Rectal smooth muscle tissue (tissue), 1 donor: ENCODE data around the gene MRPL58.
A peak's percentile ranks its signal among the peaks of the same experiment; 100 is the strongest.
"Not testable (repeated sequence)": the region's sequence is repeated elsewhere in the genome, so short reads cannot be mapped to it uniquely, and the experiment has no call there.

ENCODE experiments used
- H3K27ac ChIP-seq: one replicate; pipeline ENCODE4 v1.7.0; 2013; ENCODE audit warnings: low read depth, low read length, inconsistent platforms
- H3K27me3 ChIP-seq: one replicate; pipeline ENCODE4 v1.7.0; 2013; ENCODE audit warnings: low read length; ENCODE audit not compliant: control insufficient read depth, insufficient read depth
- H3K36me3 ChIP-seq: one replicate; pipeline ENCODE4 v1.7.0; 2013; ENCODE audit warnings: low read length; ENCODE audit not compliant: control insufficient read depth, insufficient read depth
- H3K4me1 ChIP-seq: one replicate; pipeline ENCODE4 v1.7.0; 2013; ENCODE audit warnings: low read length; ENCODE audit not compliant: control insufficient read depth, insufficient read depth
- H3K4me3 ChIP-seq: one replicate; pipeline ENCODE4 v1.7.0; 2013; ENCODE audit warnings: low read length
- H3K9ac ChIP-seq: one replicate; pipeline ENCODE4 v1.7.0; 2013; ENCODE audit warnings: low read length

The MRPL58 gene

DNA sequence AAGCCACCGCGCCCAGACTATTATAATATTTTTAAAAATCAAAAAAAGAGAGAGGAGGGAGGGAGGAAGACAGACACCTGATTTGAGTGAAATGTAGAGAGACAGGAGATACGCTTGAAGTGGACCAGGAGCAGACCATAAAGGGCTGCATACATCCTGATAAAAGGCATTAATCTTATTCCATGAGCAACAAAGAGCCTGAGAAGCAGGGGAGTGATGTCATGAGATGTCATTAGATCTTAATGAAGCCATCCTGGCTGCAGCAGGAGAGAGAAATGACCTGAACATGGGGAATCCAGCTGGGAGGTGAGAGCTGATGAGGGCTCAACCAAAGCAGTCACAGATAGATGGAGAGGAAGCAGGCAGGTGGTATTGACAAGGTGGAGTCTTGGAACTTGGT, 34.7 kb upstream of the MRPL58 start:
- H3K27me3 ChIP-seq = peaks cover 3% of the 10 kb centered on the region
- H3K27ac ChIP-seq = no peak overlapping the region
- no peaks in the 10 kb centered on the region for H3K36me3 ChIP-seq
- no peak overlapping the region for H3K9ac ChIP-seq
- H3K4me3 ChIP-seq = no peak overlapping the region
- peaks cover 6% of the 10 kb centered on the region for H3K4me1 ChIP-seq

DNA sequence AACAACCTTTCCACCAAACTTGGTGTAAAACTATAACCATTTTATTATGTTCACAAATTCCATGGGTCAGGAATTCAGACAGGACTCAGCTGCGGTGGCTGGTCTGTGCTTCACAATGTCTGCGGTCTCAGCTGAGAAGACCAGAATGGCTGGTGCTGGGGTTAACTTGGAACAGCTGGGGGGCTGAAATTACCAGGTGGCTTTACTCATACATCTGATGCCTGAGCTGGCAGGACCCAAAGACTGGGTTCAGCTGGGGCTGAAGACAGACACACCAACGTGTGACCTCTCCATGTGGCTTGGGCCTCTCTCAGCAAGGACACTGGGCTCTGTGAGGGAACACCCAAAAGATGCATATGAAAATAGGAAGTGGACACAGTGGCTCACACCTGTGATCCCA, 34.2 kb upstream of the MRPL58 start:
- H3K36me3 ChIP-seq = no peaks in the 10 kb centered on the region
- no peak overlapping the region for H3K4me3 ChIP-seq
- H3K27ac ChIP-seq = no peak overlapping the region
- no peak overlapping the region for H3K9ac ChIP-seq
- peaks cover 6% of the 10 kb centered on the region for H3K4me1 ChIP-seq
- H3K27me3 ChIP-seq = peaks cover 3% of the 10 kb centered on the region

DNA sequence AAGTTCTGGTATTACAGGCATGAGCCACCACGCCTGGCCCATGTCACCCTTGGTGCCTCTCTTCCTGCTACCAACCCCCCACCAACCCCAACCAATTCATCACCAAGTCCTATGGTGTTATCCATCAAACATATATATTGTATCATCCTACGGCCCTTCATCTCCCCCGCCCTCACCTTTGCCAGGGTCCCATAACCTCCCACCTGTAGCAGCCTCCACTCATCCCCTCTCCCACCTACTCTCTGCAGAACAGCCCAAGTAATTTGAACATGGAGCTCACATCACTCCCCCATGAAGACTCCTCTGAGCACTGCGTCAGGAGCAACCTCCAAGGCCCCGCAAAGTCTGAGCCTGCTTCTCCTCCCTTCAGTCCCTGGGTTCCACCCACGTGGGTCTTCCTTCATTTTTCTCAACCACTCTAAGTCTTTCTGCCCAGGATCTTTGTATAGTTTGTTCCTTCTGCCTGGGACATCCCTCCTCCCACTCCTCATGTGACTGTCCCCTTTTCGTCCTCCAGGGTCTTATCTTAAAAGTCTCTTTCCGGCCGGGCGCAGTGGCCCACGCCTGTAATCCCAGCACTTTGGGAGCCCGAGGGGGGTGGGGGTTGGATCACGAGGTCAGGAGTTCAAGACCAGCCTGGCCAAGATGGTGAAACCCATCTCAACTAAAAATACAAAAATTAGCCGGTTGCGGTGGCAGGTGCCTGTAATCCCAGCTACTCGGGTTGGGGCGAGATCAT, 32.9 kb upstream of the MRPL58 start:
- Histone ChIP-seq H3K27ac (no peak overlapping the region), H3K4me3 (no peak overlapping the region), H3K36me3 (no peaks in the 10 kb centered on the region), H3K9ac (no peak overlapping the region), H3K4me1 (peaks cover 6% of the 10 kb centered on the region), H3K27me3 (peaks cover 1% of the 10 kb centered on the region)

DNA sequence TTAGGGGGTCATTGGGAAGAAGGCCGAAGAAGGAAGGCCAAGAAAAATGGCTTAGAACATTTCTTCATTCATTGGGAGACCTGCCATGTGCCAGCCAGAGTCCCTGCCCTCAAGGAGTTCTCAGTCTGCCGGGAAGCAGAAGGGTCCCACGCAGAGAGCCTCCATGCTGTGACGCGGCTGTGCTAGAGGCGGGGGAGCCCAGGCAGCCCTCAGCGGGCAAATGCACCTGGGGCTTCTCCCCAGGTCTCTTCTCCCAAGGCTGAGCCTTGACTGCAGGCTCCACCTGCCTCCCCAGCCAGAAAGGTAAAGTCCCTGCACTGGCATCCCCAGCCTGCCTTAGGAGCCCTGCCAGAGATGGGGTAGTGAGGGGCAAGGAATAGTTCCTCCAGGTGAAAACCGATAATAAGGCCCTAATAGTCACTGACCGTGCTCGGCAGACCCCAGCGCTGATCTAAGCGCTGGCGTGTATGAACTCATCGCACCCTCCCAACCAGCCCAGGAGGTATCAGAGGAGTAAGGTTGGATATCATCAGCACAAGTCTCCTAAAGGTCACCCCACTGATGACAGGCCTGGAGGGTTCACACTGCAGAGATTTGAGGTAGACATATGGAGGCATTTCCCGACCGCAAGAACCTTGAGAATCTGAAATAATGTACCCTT, 31.0 kb upstream of the MRPL58 start:
- peak overlapping the region; percentile 81 for H3K4me3 ChIP-seq
- no peaks in the 10 kb centered on the region for H3K27me3 ChIP-seq
- H3K4me1 ChIP-seq = peaks cover 6% of the 10 kb centered on the region
- H3K27ac ChIP-seq = peak overlapping the region; percentile 65
- H3K9ac ChIP-seq = peak overlapping the region; percentile 63
- H3K36me3 ChIP-seq = no peaks in the 10 kb centered on the region

DNA sequence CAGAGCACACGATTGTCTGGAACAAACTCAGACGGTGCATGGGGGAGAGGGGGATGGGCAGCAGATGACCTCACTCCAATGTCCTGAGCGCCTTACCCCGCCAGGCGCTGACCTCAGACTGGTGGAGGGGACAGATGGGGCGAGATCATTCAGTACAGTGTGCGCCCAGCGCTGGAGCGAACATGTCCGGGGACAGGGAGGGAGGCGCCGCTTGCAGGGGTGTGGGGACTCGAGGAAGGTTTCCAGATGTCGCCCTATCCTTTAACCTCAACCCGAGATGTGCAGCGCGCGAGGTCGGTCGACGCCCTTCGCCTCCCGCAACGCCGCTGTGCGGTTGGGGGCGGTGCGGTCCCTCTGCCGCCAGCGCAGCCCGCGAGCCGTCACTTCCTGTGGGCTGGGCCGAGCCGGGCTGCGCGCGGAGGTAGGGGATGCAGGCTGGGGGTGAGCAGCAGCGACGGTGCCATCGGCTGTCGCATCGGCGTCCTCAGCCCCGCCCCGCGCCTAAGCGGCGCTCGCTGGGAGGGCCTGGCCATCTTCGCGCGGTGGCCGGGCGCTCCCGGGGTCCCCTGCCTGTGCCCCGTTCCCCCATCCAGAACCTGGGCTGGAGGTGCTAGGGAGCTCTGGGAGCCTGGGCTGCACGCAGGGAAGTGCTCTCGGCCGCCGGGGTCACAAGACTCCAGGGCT, 30.3 kb upstream of the MRPL58 start:
- H3K4me3 ChIP-seq = peak overlapping the region; percentile 81

DNA sequence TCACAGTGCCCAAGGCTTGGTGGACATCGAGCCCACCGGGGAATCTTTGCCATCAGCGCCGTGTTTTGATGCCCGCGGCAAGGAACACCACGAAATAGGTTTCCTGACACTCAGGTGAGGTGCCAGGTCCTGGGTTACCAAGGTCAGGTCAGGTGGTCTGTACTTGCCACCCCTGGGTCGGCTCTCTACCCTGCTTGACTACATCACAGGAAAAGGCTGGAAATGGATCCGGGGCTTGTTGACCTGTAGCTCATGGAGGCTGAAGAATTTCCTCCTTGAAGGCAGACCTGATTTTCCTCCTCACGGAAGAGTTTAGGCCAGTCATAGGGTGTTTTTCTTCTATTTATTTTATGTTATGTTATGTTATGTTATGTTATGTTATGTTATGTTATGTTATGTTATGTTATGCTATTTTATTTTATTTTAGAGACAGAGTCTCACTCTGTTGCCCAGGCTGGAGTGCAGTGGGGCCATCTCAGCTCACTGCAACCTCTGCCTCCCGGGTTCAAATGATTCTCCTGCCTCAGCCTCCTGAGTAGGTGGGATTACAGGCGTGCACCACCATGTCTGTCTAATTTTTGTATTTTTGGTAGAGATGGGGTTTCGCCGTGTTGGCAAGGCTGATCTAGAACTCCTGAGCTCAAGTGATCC, 29.7 kb upstream of the MRPL58 start:
- not testable (repeated sequence) for H3K27me3 ChIP-seq, H3K36me3 ChIP-seq, H3K4me1 ChIP-seq
- Histone ChIP-seq H3K4me3 (peak overlapping the region; percentile 81), H3K27ac (peak overlapping the region; percentile 65), H3K9ac (peak overlapping the region; percentile 63)

More for the DNA sequence above, 30.3 kb upstream of the MRPL58 start:
- no peaks in the 10 kb centered on the region for H3K27me3 ChIP-seq
- H3K9ac ChIP-seq = peak overlapping the region; percentile 63
- no peaks in the 10 kb centered on the region for H3K36me3 ChIP-seq
- H3K4me1 ChIP-seq = peaks cover 6% of the 10 kb centered on the region
- H3K27ac ChIP-seq = peak overlapping the region; percentile 65

DNA sequence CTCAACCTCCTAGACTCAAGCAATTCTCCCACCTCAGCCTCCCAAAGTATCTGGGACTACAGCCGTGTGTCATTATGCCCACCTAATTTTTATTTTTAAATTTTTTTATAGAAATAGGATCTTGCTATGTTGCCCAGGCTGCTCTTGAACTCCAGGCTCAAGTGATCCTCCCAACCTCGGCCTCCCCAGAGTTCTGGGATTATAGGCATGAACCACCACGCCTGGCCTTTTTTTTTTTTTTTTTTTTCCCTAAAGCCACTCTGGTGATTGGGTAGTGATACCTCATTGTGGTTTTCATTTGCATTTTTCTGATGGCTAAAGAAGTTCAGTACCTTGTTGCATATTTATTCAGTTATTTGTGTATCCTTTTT, 26.3 kb upstream of the MRPL58 start:
- Histone ChIP-seq H3K9ac (no peak overlapping the region), H3K4me1 (peaks cover 13% of the 10 kb centered on the region), H3K4me3 (no peak overlapping the region), H3K27ac (no peak overlapping the region), H3K27me3 (no peaks in the 10 kb centered on the region), H3K36me3 (no peaks in the 10 kb centered on the region)

DNA sequence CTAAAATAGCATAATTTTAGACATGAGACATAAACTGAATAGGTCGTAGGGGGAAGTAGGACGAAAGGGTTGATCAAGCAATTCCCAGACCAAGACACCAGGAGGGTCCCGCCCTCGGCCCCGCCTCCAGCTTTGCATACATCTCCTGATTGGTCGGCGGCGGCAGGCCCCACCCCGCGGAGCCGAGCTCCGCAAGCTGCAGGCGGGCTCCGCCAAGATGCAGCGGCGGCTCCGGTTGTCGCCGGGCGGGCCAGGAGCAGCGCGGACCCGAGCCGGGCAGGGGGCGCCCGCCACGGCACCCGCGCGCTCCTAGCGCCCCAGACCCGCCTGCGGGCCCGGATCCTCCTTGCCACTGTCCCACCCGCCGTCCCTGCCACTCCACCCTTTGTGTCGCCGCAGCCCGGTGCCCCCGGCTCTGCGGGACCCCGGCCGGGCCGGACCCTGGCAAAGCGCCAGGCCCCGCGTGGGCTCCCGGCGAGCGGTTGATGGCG, 25.0 kb upstream of the MRPL58 start, which contains the start of gene CDR2L:
Gene CDR2L, plus strand, starts transcription at position 215 of the 491 bp plus-strand sequence. CDS start 412 bp downstream, outside the sequence.
- H3K9ac ChIP-seq = peak within 1 kb of the TSS; percentile 39
- peak within 1 kb of the TSS; percentile 87 for H3K27ac ChIP-seq
- peaks cover 7% of the 10 kb centered on the region for H3K4me1 ChIP-seq
- no peaks in the 10 kb centered on the region for H3K36me3 ChIP-seq
- H3K4me3 ChIP-seq = peak within 1 kb of the TSS; percentile 81
- H3K27me3 ChIP-seq = no peaks in the 10 kb centered on the region

DNA sequence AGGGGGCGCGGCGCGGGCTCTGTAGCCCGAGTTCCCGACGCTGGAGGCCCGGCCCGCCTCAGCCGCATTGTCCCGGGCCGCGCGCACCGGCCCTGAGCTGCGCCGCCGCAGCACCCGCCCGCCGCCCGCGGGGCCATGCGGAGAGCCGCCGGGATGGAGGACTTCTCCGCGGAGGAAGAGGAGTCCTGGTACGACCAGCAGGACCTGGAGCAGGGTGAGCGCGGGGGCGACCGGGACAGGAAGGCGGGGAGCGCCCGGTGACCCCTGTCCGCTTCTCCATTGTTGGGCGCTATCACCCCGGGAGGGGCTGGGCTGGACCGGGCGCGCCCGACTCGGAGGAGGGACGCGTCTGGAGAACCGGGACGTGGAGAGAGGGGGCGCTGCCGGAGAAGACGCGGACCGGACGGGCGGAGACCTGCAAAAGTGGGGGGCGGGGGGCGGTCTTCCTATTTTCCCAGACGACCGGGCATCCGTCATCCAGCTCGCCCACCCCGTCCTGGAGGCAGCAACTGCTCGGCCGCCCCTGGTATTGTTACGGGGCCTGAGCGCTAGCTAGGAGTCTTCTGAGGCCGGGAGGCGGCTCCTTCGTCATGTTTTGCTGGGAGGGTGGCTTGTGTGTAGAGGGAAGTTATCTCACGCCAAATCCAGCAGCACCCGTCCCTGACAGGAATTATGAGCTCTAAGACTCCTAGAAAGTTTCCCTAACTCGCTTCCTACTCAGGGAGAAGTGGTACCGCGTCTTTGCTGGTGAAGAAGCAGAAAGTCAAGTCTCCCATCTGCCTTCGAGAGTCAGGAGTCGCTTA, 24.4 kb upstream of the MRPL58 start:
- peak overlapping the region; percentile 81 for H3K4me3 ChIP-seq
- no peaks in the 10 kb centered on the region for H3K36me3 ChIP-seq
- peak overlapping the region; percentile 39 for H3K9ac ChIP-seq
- H3K27me3 ChIP-seq = no peaks in the 10 kb centered on the region
- H3K4me1 ChIP-seq = peaks cover 7% of the 10 kb centered on the region
- H3K27ac ChIP-seq = peak overlapping the region; percentile 87

DNA sequence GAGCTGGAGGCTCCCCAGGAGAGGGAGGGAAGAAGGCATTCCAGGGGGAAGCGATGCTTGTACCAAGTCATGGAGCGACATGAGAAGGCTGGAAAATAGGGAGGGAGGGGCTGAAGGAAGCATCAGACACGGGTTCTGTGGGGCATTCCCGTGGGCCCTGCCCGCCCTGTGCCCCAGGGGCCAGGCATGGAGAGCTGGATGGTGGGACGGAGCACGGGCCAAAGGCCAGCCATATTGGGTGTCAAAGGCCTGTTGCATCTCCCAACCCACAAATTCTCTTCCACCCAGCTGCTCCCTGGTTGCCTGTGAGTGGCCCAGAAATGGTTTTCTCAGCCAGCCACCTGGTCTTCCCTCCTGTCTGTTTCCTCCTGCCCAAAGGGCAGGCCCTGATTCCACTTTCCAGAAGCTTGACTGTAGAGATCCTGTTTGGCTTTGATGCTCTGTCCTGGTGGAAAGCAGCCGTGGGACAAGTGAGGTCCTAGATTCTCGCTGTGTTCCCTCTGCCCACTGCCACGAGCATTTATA, 21.8 kb upstream of the MRPL58 start:
- H3K4me3 ChIP-seq = no peak overlapping the region

DNA sequence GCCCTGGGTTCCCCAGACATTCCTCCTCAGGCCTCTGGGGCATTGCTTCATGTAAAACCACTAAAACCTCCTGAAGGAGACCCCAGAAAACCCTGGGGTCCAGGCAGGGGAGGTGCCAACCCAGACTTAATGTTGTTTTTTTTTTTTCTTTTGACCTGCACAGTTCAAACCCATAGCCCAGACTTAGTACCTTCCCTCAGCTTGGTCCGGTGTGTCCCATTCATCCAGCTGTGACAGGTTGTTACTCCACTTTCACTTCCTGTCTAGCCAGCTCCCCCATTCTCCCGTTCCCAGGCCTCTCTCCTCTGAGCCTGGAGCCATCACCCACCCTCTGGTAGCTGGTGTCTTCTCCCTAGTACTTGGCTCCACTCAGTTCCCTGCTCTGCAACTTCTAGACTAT, 20.2 kb upstream of the MRPL58 start:
- peaks cover 7% of the 10 kb centered on the region for H3K4me1 ChIP-seq
- no peaks in the 10 kb centered on the region for H3K27me3 ChIP-seq
- H3K9ac ChIP-seq = no peak overlapping the region
- H3K27ac ChIP-seq = no peak overlapping the region
- no peaks in the 10 kb centered on the region for H3K36me3 ChIP-seq
- no peak overlapping the region for H3K4me3 ChIP-seq

More for the DNA sequence above, 21.8 kb upstream of the MRPL58 start:
- Histone ChIP-seq H3K36me3 (no peaks in the 10 kb centered on the region), H3K4me1 (peaks cover 7% of the 10 kb centered on the region), H3K27me3 (no peaks in the 10 kb centered on the region), H3K9ac (no peak overlapping the region), H3K27ac (no peak overlapping the region)
